SK-N-SH treated with all-trans-retinoic acid at 6 μM for 48 hours (cell line): ENCODE data around the gene PYDC1.

Experiments used
- ATAC-seq: fragments of 200-7000 bp; cut with Tn5 transposase; 3 replicates; pipeline ENCODE4 v1.9.1; 2020; ENCODE audit warnings: mild to moderate bottlenecking, moderate library complexity
- ARNTL ChIP-seq: fragments of 450-650 bp; formaldehyde crosslinking; IDR thresholded peaks from 2 replicates; pipeline ENCODE4 v1.5.0; 2020; ENCODE audit warnings: low read depth, mild to moderate bottlenecking, moderate library complexity, borderline replicate concordance
- BACH2 ChIP-seq: fragments of 250-450 bp; sonication (Bioruptor Pico); IDR thresholded peaks from 2 replicates; pipeline ENCODE4 v1.9.0; 2021; ENCODE audit warnings: mild to moderate bottlenecking, borderline replicate concordance
- CREB5 ChIP-seq: fragments of 250-450 bp; sonication (Bioruptor Pico); IDR thresholded peaks from 2 replicates; pipeline ENCODE4 v1.5.1; 2020; ENCODE audit warnings: low read depth, mild to moderate bottlenecking, moderate library complexity
- CSDC2 ChIP-seq: fragments of 250-450 bp; sonication (Bioruptor Pico); IDR thresholded peaks from 2 replicates; pipeline ENCODE4 v1.5.0; 2020; ENCODE audit warnings: mild to moderate bottlenecking, moderate library complexity
- CSRNP3 ChIP-seq: fragments of 250-450 bp; sonication (Bioruptor Pico); IDR thresholded peaks from 2 replicates; pipeline ENCODE4 v1.5.1; 2021; ENCODE audit warnings: mild to moderate bottlenecking, moderate library complexity
- ESRRG ChIP-seq: fragments of 250-450 bp; sonication (Bioruptor Pico); IDR thresholded peaks from 2 replicates; pipeline ENCODE4 v1.6.1; 2021; ENCODE audit warnings: mild to moderate bottlenecking
- GLIS3 ChIP-seq: fragments of 250-450 bp; sonication (Bioruptor Pico); IDR thresholded peaks from 2 replicates; pipeline ENCODE4 v1.5.0; 2020; ENCODE audit warnings: mild to moderate bottlenecking, moderate library complexity
- ISL1 ChIP-seq: fragments of 250-450 bp; sonication (Bioruptor Pico); IDR thresholded peaks from 2 replicates; pipeline ENCODE4 v2.1.2; 2022; ENCODE audit warnings: mild to moderate bottlenecking, moderate library complexity
- OSR1 ChIP-seq: fragments of 250-450 bp; sonication (Bioruptor Pico); IDR thresholded peaks from 2 replicates; pipeline ENCODE4 v1.8.0; 2022; ENCODE audit warnings: moderate library complexity, mild to moderate bottlenecking, inconsistent platforms
- POU6F1 ChIP-seq: fragments of 250-450 bp; sonication (Bioruptor Pico); IDR thresholded peaks from 2 replicates; pipeline ENCODE4 v1.8.0; 2021; ENCODE audit warnings: low read depth, mild to moderate bottlenecking, moderate library complexity, borderline replicate concordance
- PPARA ChIP-seq: fragments of 250-450 bp; sonication (Bioruptor Pico); IDR thresholded peaks from 2 replicates; pipeline ENCODE4 v1.5.0; 2020; ENCODE audit warnings: mild to moderate bottlenecking, borderline replicate concordance
- RARB ChIP-seq: fragments of 250-450 bp; sonication (Bioruptor Pico); IDR thresholded peaks from 2 replicates; pipeline ENCODE4 v1.8.0; 2021; ENCODE audit warnings: mild to moderate bottlenecking, moderate library complexity
- SNAI2 ChIP-seq: fragments of 250-450 bp; sonication (Bioruptor Pico); IDR thresholded peaks from 2 replicates; pipeline ENCODE4 v1.5.0; 2020; ENCODE audit warnings: mild to moderate bottlenecking, moderate library complexity
- TCF4 ChIP-seq: fragments of 250-450 bp; sonication (Bioruptor Pico); IDR thresholded peaks from 2 replicates; pipeline ENCODE4 v1.8.0; 2021; ENCODE audit warnings: mild to moderate bottlenecking, moderate library complexity, borderline replicate concordance
- TOX ChIP-seq: fragments of 250-450 bp; sonication (Bioruptor Pico); IDR thresholded peaks from 2 replicates; pipeline ENCODE4 v1.8.0; 2021; ENCODE audit warnings: mild to moderate bottlenecking, moderate library complexity, borderline replicate concordance
- TSHZ2 ChIP-seq: fragments of 250-450 bp; sonication (Bioruptor Pico); IDR thresholded peaks from 2 replicates; pipeline ENCODE4 v1.5.0; 2020; ENCODE audit warnings: mild to moderate bottlenecking, moderate library complexity
- ZC3H10 ChIP-seq: fragments of 250-450 bp; sonication (Bioruptor Pico); IDR thresholded peaks from 2 replicates; pipeline ENCODE4 v1.5.1; 2021; ENCODE audit warnings: mild to moderate bottlenecking, moderate library complexity
- ZFP3 ChIP-seq: fragments of 250-450 bp; sonication (Bioruptor Pico); IDR thresholded peaks from 2 replicates; pipeline ENCODE4 v1.5.0; 2020; ENCODE audit warnings: mild to moderate bottlenecking, moderate library complexity
- ZFP30 ChIP-seq: fragments of 450-650 bp; formaldehyde crosslinking; IDR thresholded peaks from 2 replicates; pipeline ENCODE4 v1.5.0; 2022; ENCODE audit warnings: mild to moderate bottlenecking, moderate library complexity
- ZNF565 ChIP-seq: fragments of 450-650 bp; formaldehyde crosslinking; conservative IDR thresholded peaks from 2 replicates; pipeline ENCODE4 v1.5.0; 2020; ENCODE audit warnings: low read depth, mild to moderate bottlenecking, moderate library complexity
- ZNF8 ChIP-seq: fragments of 450-650 bp; formaldehyde crosslinking; IDR thresholded peaks from 2 replicates; pipeline ENCODE4 v1.5.0; 2020; ENCODE audit warnings: mild to moderate bottlenecking, moderate library complexity

PYDC1 gene

GRCh38 chr16:31183432-31184428 lies 33.2 kb downstream of the PYDC1 start:
- TF ChIP-seq GLIS3 (CRISPR knock-in tag) (no peak), ESRRG (no peak), SNAI2 (CRISPR knock-in tag) (no peak), CREB5 (CRISPR knock-in tag) (no peak), ARNTL (CRISPR knock-in tag) (no peak), PPARA (CRISPR knock-in tag) (no peak), CSDC2 (CRISPR knock-in tag) (no peak), TCF4 (CRISPR knock-in tag) (no peak), TSHZ2 (CRISPR knock-in tag) (no peak), ISL1 (CRISPR knock-in tag) (no peak)
- TF ChIP-seq, all 23 proteins: peak for 0
- no peak for ATAC-seq

- TF ChIP-seq ZFP3 (CRISPR knock-in tag) (no peak), CSRNP3 (CRISPR knock-in tag) (no peak), OSR1 (CRISPR knock-in tag) (no peak), TOX (CRISPR knock-in tag) (no peak), TCF4 (CRISPR knock-in tag) (no peak), SNAI2 (CRISPR knock-in tag) (no peak), GLIS3 (CRISPR knock-in tag) (no peak), PPARA (CRISPR knock-in tag) (no peak), CREB5 (CRISPR knock-in tag) (no peak), POU6F1 (CRISPR knock-in tag) (no peak), ZC3H10 (CRISPR knock-in tag) (no peak), CSDC2 (CRISPR knock-in tag) (no peak), ZNF8 (CRISPR knock-in tag) (no peak), ZNF565 (no peak), ARNTL (CRISPR knock-in tag) (no peak)
- ATAC-seq, result no peak
Observed at GRCh38 chr16:31182391-31182790, 34.5 kb downstream of the PYDC1 start.

GRCh38 chr16:31181102-31181830 lies 35.7 kb downstream of the PYDC1 start:
- no peak for TF ChIP-seq CREB5 (CRISPR knock-in tag)
- no peak for TF ChIP-seq ZNF8 (CRISPR knock-in tag)
- no peak for TF ChIP-seq BACH2
- TF ChIP-seq RARB (CRISPR knock-in tag), result no peak
- no peak for TF ChIP-seq ZFP30
- TF ChIP-seq GLIS3 (CRISPR knock-in tag), result no peak
- TF ChIP-seq TCF4 (CRISPR knock-in tag), result no peak
- no peak for TF ChIP-seq ZNF565
- peak; percentile 5 for ATAC-seq
